Superior temporal gyrus (tissue), 1 donor: Measurements from ENCODE around the gene ASXL1.
A peak's percentile ranks its signal among the peaks of the same experiment; 100 is the strongest.

Source experiments
- DNase-seq: peaks from one replicate; pipeline ENCODE4 v3.0.0-alpha.2; 2016; ENCODE audit errors: extremely low spot score

Gene ASXL1

GRCh38 chr20:32465901-32466675 lies 108.0 kb downstream of the ASXL1 start:
- DNase-seq = peak; percentile 94

GRCh38 chr20:32466739-32467505 lies 108.8 kb downstream of the ASXL1 start:
- peak; percentile 18 for DNase-seq

DNA sequence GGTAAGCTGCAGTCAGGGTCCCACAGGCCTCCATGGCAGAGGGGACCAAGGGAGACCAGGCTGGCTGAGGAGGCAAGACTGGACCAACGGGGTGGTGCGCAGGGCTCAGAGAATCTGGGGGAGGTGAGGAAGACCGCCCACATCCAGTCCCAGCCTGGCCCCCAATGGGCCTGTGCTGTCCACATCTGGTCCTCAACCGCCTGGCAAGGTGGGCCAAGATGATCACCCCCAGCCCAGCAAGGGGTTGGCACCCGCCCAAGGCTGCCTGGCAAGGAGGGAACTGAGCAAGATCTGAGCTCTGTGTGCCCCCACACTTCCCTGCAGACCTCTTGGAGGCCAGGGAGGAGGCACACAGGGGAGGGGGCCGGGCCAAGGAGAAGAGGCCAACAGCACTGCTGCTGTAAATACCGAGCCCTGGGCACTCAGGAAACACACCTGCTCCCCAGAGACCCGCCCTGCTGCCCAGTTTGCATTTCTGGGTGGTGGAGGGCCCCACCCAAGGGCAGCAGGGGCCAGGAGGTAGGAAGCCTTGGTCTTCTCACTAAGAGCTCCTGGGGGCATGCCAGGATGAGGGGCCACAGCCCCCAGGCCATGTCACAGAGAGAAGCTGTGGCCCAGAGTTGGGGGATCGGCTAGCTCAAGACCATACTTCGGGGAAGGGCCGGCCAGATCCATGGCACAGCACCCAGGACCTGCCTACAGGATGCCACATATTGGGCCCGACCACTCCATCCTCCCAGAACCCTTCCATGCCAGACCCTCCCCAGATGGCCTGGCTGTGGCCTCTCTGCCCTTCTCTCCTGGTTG lies 109.6 kb downstream of the ASXL1 start:
- no peak for DNase-seq

DNA sequence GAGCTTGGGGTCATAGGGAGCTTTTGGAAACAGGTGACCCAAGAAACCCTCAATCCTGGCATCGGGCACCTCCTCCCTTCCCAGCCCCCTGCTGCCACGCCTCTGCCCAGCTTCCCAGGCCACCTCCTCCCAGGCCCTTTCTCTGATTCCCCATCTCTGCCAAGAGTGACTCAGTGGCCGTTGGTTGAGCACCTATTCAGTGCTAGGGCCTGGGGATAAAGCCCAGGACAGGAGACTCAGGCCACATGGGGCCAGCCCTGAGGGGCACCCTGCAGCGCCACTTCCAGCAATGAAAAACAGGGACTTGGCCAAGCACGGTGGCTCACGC lies 110.1 kb downstream of the ASXL1 start:
- no peak for DNase-seq

GRCh38 chr20:32468860-32469259 lies 110.7 kb downstream of the ASXL1 start:
- no peak for DNase-seq

- no peak for DNase-seq
Measured at GRCh38 chr20:32470025-32470861, 112.1 kb downstream of the ASXL1 start.

GRCh38 chr20:32470940-32471339 lies 112.8 kb downstream of the ASXL1 start:
- no peak for DNase-seq

- DNase-seq = no peak
Measured at GRCh38 chr20:32472581-32473207, 114.6 kb downstream of the ASXL1 start.

GRCh38 chr20:32473231-32474008 lies 115.3 kb downstream of the ASXL1 start:
- DNase-seq = no peak

DNA sequence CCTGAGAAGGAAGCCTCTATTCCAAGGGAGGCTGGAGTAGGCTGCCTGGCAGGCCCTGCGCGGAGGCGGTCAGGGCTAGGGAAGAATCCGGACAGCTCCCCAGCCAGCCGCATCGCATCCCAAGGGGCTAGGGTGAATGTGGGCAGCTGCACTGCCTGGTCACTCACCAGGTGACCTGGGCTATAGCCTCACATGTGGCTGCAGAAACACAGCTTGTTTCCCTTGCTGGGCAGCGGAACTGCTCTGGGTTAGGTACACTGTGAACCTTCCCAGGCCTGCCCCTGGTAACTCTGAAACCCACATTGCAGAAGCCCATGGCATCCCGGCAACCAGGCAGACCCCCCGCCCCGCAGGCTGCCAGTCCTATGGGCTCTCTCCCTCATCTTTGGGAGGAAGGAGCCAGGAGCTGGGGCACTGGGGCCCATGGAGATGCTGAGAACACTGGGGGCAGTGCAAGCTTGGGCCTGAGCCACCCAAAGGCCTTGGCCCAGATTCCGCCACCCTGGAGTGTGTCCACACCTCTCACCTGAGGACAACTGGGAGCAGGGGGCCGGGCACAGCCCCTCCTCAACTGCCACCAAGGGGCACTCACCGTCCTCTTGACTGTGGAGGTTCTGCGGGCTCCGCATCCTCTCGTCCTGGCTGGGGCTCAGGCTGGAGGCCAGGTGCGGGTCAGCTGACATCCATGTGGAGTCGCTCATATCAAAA lies 116.0 kb downstream of the ASXL1 start:
- no peak for DNase-seq

DNA sequence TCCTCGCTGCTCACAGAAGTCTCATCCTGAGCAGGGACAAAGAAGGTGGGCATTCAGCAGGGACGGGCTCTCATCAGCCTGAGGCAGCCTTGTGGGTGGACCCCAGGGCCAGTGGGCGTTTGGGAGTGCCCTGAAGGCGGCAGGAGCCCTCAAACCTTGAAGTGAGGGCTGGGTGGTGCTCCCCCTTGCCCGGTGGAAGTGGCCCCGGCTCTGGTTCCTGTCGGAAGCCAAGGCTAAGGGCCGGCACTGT lies 116.5 kb downstream of the ASXL1 start:
- no peak for DNase-seq

GRCh38 chr20:32474967-32475811 lies 117.1 kb downstream of the ASXL1 start:
- DNase-seq = no peak

DNA sequence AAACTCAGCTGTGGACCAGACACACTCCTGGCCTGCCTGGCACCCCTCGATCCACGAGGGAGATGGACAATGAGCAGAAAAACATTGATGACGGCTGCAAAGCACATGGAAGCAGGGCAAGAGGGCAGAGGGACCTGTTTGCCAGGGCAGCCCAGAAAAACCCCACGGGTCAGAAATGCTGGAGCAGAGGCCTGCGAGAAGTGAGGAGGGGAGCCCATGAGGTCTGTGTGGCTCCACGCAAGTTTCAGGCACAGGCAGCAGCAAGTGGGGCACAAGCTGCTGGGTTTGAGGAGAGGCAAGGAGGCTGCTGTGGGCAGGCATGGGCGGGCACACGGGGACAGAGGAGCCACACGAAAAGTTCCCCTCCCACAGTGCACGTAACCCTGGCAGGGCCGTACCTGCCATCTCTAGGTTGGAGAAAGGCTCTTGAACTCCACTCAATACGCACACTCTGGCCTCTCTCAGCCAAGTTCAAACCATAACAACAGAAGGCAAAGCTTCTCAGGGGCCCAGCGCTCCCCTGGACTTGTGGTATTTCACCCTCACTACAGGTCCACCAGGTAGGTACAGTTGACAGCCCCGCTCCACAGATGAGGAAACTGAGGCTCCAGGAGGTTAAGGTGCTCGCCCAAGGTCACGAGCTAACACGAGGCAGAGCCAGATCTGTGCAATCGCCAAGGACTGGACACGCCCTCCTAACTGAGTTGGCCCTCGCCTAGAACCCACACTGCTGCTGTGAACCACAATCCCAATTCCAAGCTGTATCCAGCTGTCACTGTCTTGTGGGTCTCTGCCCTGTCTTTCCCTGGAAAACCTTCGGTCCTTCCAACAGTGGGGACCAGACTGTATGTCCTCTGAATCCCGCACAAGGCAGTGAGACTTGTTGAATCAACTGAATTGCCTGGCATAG lies 118.8 kb downstream of the ASXL1 start:
- DNase-seq = no peak

DNA sequence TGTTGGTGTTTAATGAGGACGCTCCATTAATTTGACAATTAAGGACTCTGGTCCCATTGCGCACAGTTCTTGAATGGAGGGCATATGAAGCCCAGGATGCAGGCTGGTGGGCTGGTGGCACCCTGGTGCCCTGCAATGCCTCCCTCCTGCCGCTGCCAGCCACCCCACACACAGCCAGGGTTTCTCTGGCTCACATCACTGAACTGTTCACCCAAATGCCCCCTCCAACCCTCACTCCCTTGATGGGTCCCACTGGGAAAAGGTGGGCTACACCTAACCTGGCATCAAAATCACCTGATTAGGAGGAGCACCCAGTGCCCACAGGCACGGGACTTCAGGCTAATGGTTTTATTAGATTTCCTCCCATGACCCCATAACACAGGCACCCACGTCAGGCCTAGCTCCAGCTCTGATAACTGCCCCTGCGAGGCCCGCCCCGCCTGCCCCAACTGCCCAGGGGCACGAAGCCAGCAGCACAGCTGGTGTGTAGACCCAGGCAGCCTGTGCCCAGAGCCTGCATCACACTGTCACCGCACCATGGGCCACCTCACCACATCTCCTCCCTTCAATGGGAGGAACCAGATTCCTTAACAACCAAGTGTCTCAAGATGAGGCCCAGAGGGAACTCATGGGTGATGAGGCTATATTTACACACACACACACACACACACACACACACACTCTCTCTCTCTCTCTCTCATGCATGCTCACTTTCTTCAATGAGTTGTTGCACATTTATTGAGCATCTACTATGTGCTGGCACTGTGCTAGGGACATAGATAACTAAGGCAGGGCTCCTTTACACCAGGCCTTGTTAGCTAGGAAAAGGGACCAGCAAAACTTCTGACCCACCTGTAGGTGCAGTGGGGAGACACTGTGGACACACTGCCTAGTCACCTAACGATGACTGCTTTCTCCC lies 119.7 kb downstream of the ASXL1 start:
- DNase-seq = no peak

DNA sequence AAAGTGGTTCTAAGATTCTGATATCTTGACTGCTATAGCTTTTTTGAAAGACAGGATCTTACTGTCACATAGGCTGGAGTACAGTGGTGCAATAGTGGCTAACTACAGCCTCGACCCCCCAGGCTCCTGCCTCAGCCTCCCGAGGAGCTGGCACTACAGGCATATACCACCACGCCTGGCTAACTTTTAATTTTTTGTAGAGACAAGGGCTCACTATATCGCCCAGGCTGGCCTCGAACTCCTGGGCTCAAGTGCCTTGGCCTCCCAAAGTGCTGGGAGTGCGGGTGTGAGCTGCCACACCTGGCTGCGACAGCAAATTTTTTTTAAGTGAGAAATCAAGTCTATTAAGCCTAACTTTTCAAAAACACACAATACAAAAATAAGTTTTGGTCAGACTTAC lies 120.4 kb downstream of the ASXL1 start:
- no peak for DNase-seq

DNA sequence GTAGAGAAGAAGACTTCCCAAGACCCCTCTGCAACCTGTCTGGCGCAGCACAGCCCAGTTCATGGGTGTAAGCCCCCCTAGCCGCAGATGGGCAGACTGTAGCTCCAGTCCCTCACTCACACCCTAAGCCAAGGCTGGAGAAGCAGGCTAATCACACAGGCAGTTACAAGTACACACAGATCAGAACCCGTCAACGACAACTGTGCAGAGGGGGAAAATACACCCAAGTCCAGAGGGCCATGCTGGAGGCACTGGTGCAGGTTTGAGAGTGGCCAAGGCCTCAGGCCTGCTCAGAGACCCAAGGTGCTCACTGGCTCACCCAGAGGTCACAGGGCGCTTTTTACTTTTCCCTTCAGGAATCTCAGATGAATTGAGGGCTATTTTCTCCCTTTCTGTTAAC lies 120.9 kb downstream of the ASXL1 start:
- no peak for DNase-seq

DNA sequence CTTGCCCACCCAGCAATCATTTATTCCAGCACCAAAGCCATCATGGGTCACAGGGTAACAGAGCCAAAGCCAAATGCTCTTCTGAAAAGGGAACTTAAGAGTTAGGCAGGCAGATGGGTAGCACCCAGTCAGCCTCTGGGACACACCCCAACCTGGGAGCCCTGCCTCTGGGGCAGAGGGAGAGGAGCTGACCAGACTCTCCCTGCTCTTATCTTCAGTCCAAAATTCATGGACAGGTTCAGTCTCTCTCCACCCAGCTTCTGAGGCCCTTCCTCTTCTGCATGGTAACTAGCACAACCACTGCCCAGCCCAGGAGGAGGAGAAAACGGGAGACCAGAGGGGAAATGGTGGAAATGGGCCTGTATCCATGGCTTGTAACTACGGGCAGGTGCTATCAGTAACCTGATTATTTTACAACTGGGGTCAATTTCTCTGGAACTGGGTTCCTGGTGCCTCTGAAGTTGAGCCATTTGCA lies 121.6 kb downstream of the ASXL1 start:
- no peak for DNase-seq
